B cell (primary cell): ENCODE data around the gene RHOG. TPM values are rescaled to one million over a fixed set of nuclear protein-coding genes. Genes with fewer than 3 reads are reported as not detected.

Experiments used
- ATAC-seq: fragments of 200-7000 bp; cut with Tn5 transposase; one replicate; pipeline ENCODE4 v1.10.0; 2021; ENCODE audit warnings: low read depth, mild to moderate bottlenecking, moderate number of reproducible peaks, moderate library complexity
- CTCF ChIA-PET: fragments of 350-600 bp; sonication (Branson Sonifier 250); formaldehyde crosslinking; loops from one replicate; lab custom pipeline; 2021; ENCODE audit warnings: antibody characterized with exemption, inconsistent platforms; lab: Charles Lee
- POLR2A ChIA-PET: fragments of 350-600 bp; sonication (Branson Sonifier 250); formaldehyde crosslinking; loops from one replicate; lab custom pipeline; 2021; ENCODE audit warnings: antibody characterized with exemption; lab: Charles Lee
- DNase-seq: peaks from one replicate; pipeline ENCODE4 v3.0.0; 2013
- H2AFZ ChIP-seq: 2 replicates; pipeline ENCODE4 v1.6.1; 2012; ENCODE audit warnings: mild to moderate bottlenecking, low read depth, low read length; ENCODE audit not compliant: insufficient read depth, poor library complexity, severe bottlenecking
- H3K27ac ChIP-seq, 2 donors: 1 replicate in 1 of 2; 2 replicates in 1 of 2; pipeline ENCODE4 v1.5.1; 2012 to 2013; ENCODE audit warnings: low read length in 2 of 2, mild to moderate bottlenecking in 2 of 2, moderate library complexity in 1 of 2
- H3K27me3 ChIP-seq, 4 experiments: fragments of 200-600 bp in 1 of 4; sonication (generic) in 1 of 4; replicated peaks in 1 of 4; 1 replicate in 2 of 4; 2 replicates in 2 of 4; pipeline versions ENCODE4 v1.6.1 to v1.7.0; 2013 to 2016; ENCODE audit warnings: low read length in 3 of 4, mild to moderate bottlenecking in 2 of 4, mixed read lengths in 1 of 4, moderate library complexity in 1 of 4; ENCODE audit not compliant: insufficient read depth in 4 of 4, control insufficient read depth in 3 of 4; ENCODE audit errors: control extremely low read depth in 1 of 4
- H3K36me3 ChIP-seq, 2 experiments: replicated peaks in 1 of 2; 1 replicate in 1 of 2; 2 replicates in 1 of 2; pipeline versions ENCODE4 v1.6.1 to v1.7.1; 2013; ENCODE audit warnings: low read length in 1 of 2; ENCODE audit not compliant: insufficient read depth in 2 of 2, control insufficient read depth in 1 of 2; ENCODE audit errors: control extremely low read depth in 1 of 2, extremely low read depth in 1 of 2
- H3K4me1 ChIP-seq, 2 donors: fragments of 200-600 bp in 1 of 2; sonication (generic) in 1 of 2; 1 replicate in 1 of 2; 2 replicates in 1 of 2; pipeline versions ENCODE4 v1.5.1 to v1.6.1; 2013 to 2017; ENCODE audit warnings: low read length in 2 of 2; ENCODE audit not compliant: control insufficient read depth in 2 of 2, insufficient read depth in 2 of 2
- H3K4me2 ChIP-seq: replicated peaks from 2 replicates; pipeline ENCODE3; 2012; ENCODE audit warnings: mild to moderate bottlenecking, low read depth, low read length; ENCODE audit not compliant: poor library complexity, severe bottlenecking
- H3K4me3 ChIP-seq, 5 experiments: fragments of 200-600 bp in 1 of 5; sonication (generic) in 1 of 5; 1 replicate in 3 of 5; 2 replicates in 2 of 5; pipeline versions ENCODE4 v1.5.1 to v1.7.0; 2011 to 2016; ENCODE audit warnings: low read length in 4 of 5, mild to moderate bottlenecking in 4 of 5, low read depth in 2 of 5, control low read depth in 1 of 5, moderate library complexity in 1 of 5; ENCODE audit not compliant: insufficient read depth in 1 of 5; ENCODE audit errors: control extremely low read depth in 1 of 5, extremely low read depth in 1 of 5
- H3K79me2 ChIP-seq: fragments of 200-600 bp; sonication (generic); one replicate; pipeline ENCODE4 v1.6.0; 2016; ENCODE audit warnings: low read length; ENCODE audit not compliant: control insufficient read depth, insufficient read depth
- H3K9ac ChIP-seq: fragments of 200-600 bp; sonication (generic); 2 replicates; pipeline ENCODE4 v1.6.1; 2017; ENCODE audit warnings: mild to moderate bottlenecking, low read length, moderate library complexity
- H3K9me3 ChIP-seq, 3 donors: one replicate each; pipeline versions ENCODE4 v1.6.1 to v1.7.1; 2013; ENCODE audit warnings: low read length in 2 of 3; ENCODE audit not compliant: control insufficient read depth in 2 of 3, insufficient read depth in 1 of 3; ENCODE audit errors: control extremely low read depth in 1 of 3
- H4K20me1 ChIP-seq: 2 replicates; pipeline ENCODE4 v1.6.0; 2012; ENCODE audit warnings: mild to moderate bottlenecking, low read length; ENCODE audit not compliant: insufficient read depth, control insufficient read depth, poor library complexity, severe bottlenecking
- H3K27ac Mint-ChIP-seq: one replicate; pipeline ENCODE4 v1.8.0; 2021; ENCODE audit warnings: mixed read lengths
- H3K27me3 Mint-ChIP-seq: one replicate; pipeline ENCODE4 v1.8.0; 2021; ENCODE audit warnings: mixed read lengths
- H3K4me1 Mint-ChIP-seq: one replicate; pipeline ENCODE4 v1.8.0; 2021; ENCODE audit warnings: mixed read lengths
- H3K4me3 Mint-ChIP-seq: one replicate; pipeline ENCODE4 v1.8.0; 2021; ENCODE audit warnings: mixed read lengths
- H3K9me3 Mint-ChIP-seq: one replicate; pipeline ENCODE4 v1.8.0; 2022; ENCODE audit warnings: mixed read lengths; ENCODE audit not compliant: insufficient read depth
- EZH2 ChIP-seq: IDR thresholded peaks from 2 replicates; pipeline ENCODE4 v1.6.1; 2012; ENCODE audit warnings: borderline replicate concordance, low read depth, mild to moderate bottlenecking, moderate library complexity, low read length; ENCODE audit not compliant: insufficient read depth, poor library complexity, severe bottlenecking
- WGBS: methylation state at CpG from one replicate; pipeline ENCODE4 v1.1.5; 2013; ENCODE audit warnings: missing lambda C conversion rate; ENCODE audit not compliant: insufficient coverage; 5-methylcytosine and 5-hydroxymethylcytosine counted together
- intact Hi-C: fragments of 100-400 bp; cut with micrococcal nuclease; formaldehyde crosslinking; loops from one replicate; pipeline ENCODE4 v1.10.0; 2022
- polyA plus RNA-seq: library from polyadenylated mRNA; depleted of rRNA; stranded (reverse); fragments of >200 nt; gene quantifications from 2 replicates; pipeline ENCODE4 v1.2.3, GENCODE V29; 2012
- total RNA-seq, 2 donors: library from RNA; stranded (reverse); fragments of 120-200 nt in 1 of 2; gene quantifications; 1 replicate in 1 of 2; 2 replicates in 1 of 2; pipeline versions ENCODE4 v1.2.3 to v1.2.4, GENCODE V29; 2013 to 2022
- TF ChIP-seq, protein P1 (sequence below): fragments of 200-600 bp; IDR thresholded peaks from one replicate; pipeline ENCODE4 v1.8.0; 2022; ENCODE audit warnings: antibody characterized with exemption, mild to moderate bottlenecking

Gene RHOG
- total and polyA plus RNA-seq, 2 donors (not counting 1 experiment from before 2014, with no cell fraction given) = 102 to 141 TPM

GRCh38 chr11:3856856-3857553 is 16.2 kb upstream of the RHOG start:
- peak overlapping the region; percentile 89 for H3K9ac ChIP-seq
- POLR2A ChIA-PET = interaction anchor here (2.5 to 3.5 kb wide), 5 partner anchors 11 to 200 kb away, joined by 13 to 69 read pairs (median 17); partner anchors contain the start of gene RHOG
- H3K36me3 ChIP-seq = peaks cover 0 to 3% of the 10 kb centered on the region in 2 experiments
- CTCF ChIA-PET = interaction anchor here (0.9 to 36.8 kb wide), 13 partner anchors 8 to 216 kb away, joined by 3 to 819 read pairs (median 33); partner anchors contain the start of genes RHOG and STIM1
- ATAC-seq = no peak
- Mint-ChIP-seq H3K4me1 (peaks cover 76% of the 10 kb centered on the region), H3K4me3 (peak overlapping the region; percentile 98), H3K27me3 (no peaks in the 10 kb centered on the region), H3K9me3 (no peaks in the 10 kb centered on the region), H3K27ac (peak overlapping the region; percentile 97)
- no peaks in the 10 kb centered on the region for H3K27me3 ChIP-seq
- no peak overlapping the region for H2AFZ ChIP-seq
- H4K20me1 ChIP-seq = peaks cover 39% of the 10 kb centered on the region
- no peak for DNase-seq
- H3K4me2 ChIP-seq = peak overlapping the region; percentile 87
- WGBS = 70% methylated on average over 2 of the region's 5 CpGs
- H3K27ac ChIP-seq = peak overlapping the region; percentile 70 to 99
- peaks cover 78 to 81% of the 10 kb centered on the region in 2 donors for H3K4me1 ChIP-seq
- intact Hi-C loops = loop anchor here (5.0 kb wide), 2 partner anchors 70 to 480 kb away; partner anchors contain the start of gene ZNF195
- TF ChIP-seq, protein P1, sequence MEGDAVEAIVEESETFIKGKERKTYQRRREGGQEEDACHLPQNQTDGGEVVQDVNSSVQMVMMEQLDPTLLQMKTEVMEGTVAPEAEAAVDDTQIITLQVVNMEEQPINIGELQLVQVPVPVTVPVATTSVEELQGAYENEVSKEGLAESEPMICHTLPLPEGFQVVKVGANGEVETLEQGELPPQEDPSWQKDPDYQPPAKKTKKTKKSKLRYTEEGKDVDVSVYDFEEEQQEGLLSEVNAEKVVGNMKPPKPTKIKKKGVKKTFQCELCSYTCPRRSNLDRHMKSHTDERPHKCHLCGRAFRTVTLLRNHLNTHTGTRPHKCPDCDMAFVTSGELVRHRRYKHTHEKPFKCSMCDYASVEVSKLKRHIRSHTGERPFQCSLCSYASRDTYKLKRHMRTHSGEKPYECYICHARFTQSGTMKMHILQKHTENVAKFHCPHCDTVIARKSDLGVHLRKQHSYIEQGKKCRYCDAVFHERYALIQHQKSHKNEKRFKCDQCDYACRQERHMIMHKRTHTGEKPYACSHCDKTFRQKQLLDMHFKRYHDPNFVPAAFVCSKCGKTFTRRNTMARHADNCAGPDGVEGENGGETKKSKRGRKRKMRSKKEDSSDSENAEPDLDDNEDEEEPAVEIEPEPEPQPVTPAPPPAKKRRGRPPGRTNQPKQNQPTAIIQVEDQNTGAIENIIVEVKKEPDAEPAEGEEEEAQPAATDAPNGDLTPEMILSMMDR = no peak
- TF ChIP-seq EZH2 = no peak
- H3K9me3 ChIP-seq = no peaks in the 10 kb centered on the region
- peaks cover 70% of the 10 kb centered on the region for H3K79me2 ChIP-seq
- H3K4me3 ChIP-seq = peak overlapping the region; percentile 78 to 93 (median 91)
